ENCODE data around the gene KRTAP12-3. TPM values are rescaled to one million over a fixed set of nuclear protein-coding genes. Genes with fewer than 3 reads are reported as not detected.

Gene KRTAP12-3
- total and polyA plus RNA-seq, 9 of the 15 experiments (the other 6 are each of a cell fraction or from before 2014, with no cell fraction given) = not detected

- DNase-seq (ENCODE audit: extremely low read depth in 1 of 4, low spot score in 3 of 4) (no peak), ATAC-seq (no peak), FAIRE-seq (no peak)
- ChIA-PET POLR2A (interaction anchor here (1.1 kb wide), 1 partner anchor 94 kb away, joined by 4 read pairs; no protein-coding TSS in a partner anchor), CTCF (ENCODE audit: low intra/inter-chr PET ratio) (no interaction called here)
- Histone ChIP-seq H3K36me3 (ENCODE audit: control insufficient read depth, insufficient read depth, low read length) (no peaks in the 10 kb centered on the region), H3K9ac (ENCODE audit: insufficient read depth in 1 of 2, low read depth in 2 of 2, low read length in 2 of 2) (no peak overlapping the region), H3K9me1 (ENCODE audit: control insufficient read depth, insufficient read depth, low read length) (no peaks in the 10 kb centered on the region), H3K27ac (ENCODE audit: extremely low read depth, low read depth, low read length) (no peak overlapping the region), H3K4me3 (no peak overlapping the region), H4K20me1 (replicated peaks; ENCODE audit: control insufficient read depth, insufficient read depth, low read length) (0 out of 2 replicates have a peak, but pooled peaks cover 2% of the 10 kb centered on the region), H2AFZ (ENCODE audit: low read depth, low read length) (no peak overlapping the region), H3K9me3 (replicated peaks; ENCODE audit: control insufficient read depth, insufficient read depth, low read depth, low read length) (no peaks in the 10 kb centered on the region), H3K79me2 (ENCODE audit: control insufficient read depth, insufficient read depth, low read length) (no peaks in the 10 kb centered on the region), H3K4me1 (replicated peaks in 1 of 2; ENCODE audit: control insufficient read depth in 2 of 2, insufficient read depth in 2 of 2, low read length in 2 of 2) (peaks cover 0 to 6% of the 10 kb centered on the region in 2 experiments; a peak in 2 of 5 replicates), H3K4me2 (ENCODE audit: insufficient read depth, low read length) (no peak overlapping the region), H3K27me3 (ENCODE audit: control insufficient read depth in 2 of 2, insufficient read depth in 2 of 2, low read length in 2 of 2) (peaks cover 9 to 20% of the 10 kb centered on the region in 2 experiments)
- TF ChIP-seq NBN (IDR thresholded peaks at IDR 0.05; ENCODE audit: low read depth) (no peak), ZBTB26 (CRISPR knock-in tag; IDR thresholded peaks at IDR 0.05) (no peak), GATAD2B (IDR thresholded peaks at IDR 0.05; ENCODE audit: borderline replicate concordance) (no peak)
- 0% methylated on average over 13 of the region's 13 CpGs for WGBS (ENCODE audit: insufficient coverage, low coverage, missing lambda C conversion rate)
- in situ Hi-C loops (cut with MboI) (no loop called here), intact Hi-C loops (cut with micrococcal nuclease) (no loop called here)
- BruUV-seq (replicated peaks) = no TSS peak
Observed at GRCh38 chr21:44677881-44678280, 20.1 kb downstream of the KRTAP12-3 start.

GRCh38 chr21:44681152-44681551, 23.4 kb downstream of the KRTAP12-3 start:
- Histone ChIP-seq H3K79me2 (ENCODE audit: control insufficient read depth, insufficient read depth, low read length) (no peaks in the 10 kb centered on the region), H3K9ac (ENCODE audit: insufficient read depth in 1 of 2, low read depth in 2 of 2, low read length in 2 of 2) (no peak overlapping the region), H3K27ac (ENCODE audit: extremely low read depth, low read depth, low read length) (no peak overlapping the region), H2AFZ (ENCODE audit: low read depth, low read length) (no peak overlapping the region), H4K20me1 (replicated peaks; ENCODE audit: control insufficient read depth, insufficient read depth, low read length) (0 out of 2 replicates have a peak, but pooled peaks cover 2% of the 10 kb centered on the region), H3K9me1 (ENCODE audit: control insufficient read depth, insufficient read depth, low read length) (no peaks in the 10 kb centered on the region), H3K4me3 (no peak overlapping the region), H3K4me1 (replicated peaks in 1 of 2; ENCODE audit: control insufficient read depth in 2 of 2, insufficient read depth in 2 of 2, low read length in 2 of 2) (peaks cover 0 to 6% of the 10 kb centered on the region in 2 experiments; a peak in 2 of 5 replicates), H3K4me2 (ENCODE audit: insufficient read depth, low read length) (no peak overlapping the region), H3K9me3 (replicated peaks; ENCODE audit: control insufficient read depth, insufficient read depth, low read depth, low read length) (no peaks in the 10 kb centered on the region), H3K36me3 (ENCODE audit: control insufficient read depth, insufficient read depth, low read length) (no peaks in the 10 kb centered on the region), H3K27me3 (ENCODE audit: control insufficient read depth in 2 of 2, insufficient read depth in 2 of 2, low read length in 2 of 2) (peaks cover 9 to 36% of the 10 kb centered on the region in 2 experiments)
- in situ Hi-C loops (cut with MboI) = no loop called here
- ChIA-PET CTCF (ENCODE audit: low intra/inter-chr PET ratio) (no interaction called here), POLR2A (interaction anchor here (1.6 kb wide), 1 partner anchor 10 kb away, joined by 4 read pairs; no protein-coding TSS in a partner anchor)
- 3% methylated on average over 11 of the region's 11 CpGs for WGBS (ENCODE audit: insufficient coverage, low coverage, missing lambda C conversion rate)
- intact Hi-C loops (cut with micrococcal nuclease) = no loop called here
- FAIRE-seq = no peak
- BruUV-seq (replicated peaks) = no TSS peak
- ATAC-seq = no peak
- DNase-seq (ENCODE audit: extremely low read depth in 1 of 4, low spot score in 3 of 4) = no peak
- TF ChIP-seq RFX7 (CRISPR knock-in tag; IDR thresholded peaks at IDR 0.05) (no peak), NR2C1 (IDR thresholded peaks at IDR 0.05) (no peak), NR2C1 (tag; IDR thresholded peaks at IDR 0.05) (no peak), SMAD1 (IDR thresholded peaks at IDR 0.05; ENCODE audit: low read depth, low read length, partially characterized antibody) (no peak), TARDBP (IDR thresholded peaks at IDR 0.05) (no peak), ASH1L (IDR thresholded peaks at IDR 0.05; ENCODE audit: borderline replicate concordance, low read depth, partially characterized antibody) (no peak)
- TF ChIP-seq, protein P1, sequence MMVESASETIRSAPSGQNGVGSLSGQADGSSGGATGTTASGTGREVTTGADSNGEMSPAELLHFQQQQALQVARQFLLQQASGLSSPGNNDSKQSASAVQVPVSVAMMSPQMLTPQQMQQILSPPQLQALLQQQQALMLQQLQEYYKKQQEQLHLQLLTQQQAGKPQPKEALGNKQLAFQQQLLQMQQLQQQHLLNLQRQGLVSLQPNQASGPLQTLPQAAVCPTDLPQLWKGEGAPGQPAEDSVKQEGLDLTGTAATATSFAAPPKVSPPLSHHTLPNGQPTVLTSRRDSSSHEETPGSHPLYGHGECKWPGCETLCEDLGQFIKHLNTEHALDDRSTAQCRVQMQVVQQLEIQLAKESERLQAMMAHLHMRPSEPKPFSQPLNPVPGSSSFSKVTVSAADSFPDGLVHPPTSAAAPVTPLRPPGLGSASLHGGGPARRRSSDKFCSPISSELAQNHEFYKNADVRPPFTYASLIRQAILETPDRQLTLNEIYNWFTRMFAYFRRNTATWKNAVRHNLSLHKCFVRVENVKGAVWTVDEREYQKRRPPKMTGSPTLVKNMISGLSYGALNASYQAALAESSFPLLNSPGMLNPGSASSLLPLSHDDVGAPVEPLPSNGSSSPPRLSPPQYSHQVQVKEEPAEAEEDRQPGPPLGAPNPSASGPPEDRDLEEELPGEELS (CRISPR knock-in tag; IDR thresholded peaks at IDR 0.05; ENCODE audit: borderline replicate concordance) = no peak
- TF ChIP-seq, protein P2, sequence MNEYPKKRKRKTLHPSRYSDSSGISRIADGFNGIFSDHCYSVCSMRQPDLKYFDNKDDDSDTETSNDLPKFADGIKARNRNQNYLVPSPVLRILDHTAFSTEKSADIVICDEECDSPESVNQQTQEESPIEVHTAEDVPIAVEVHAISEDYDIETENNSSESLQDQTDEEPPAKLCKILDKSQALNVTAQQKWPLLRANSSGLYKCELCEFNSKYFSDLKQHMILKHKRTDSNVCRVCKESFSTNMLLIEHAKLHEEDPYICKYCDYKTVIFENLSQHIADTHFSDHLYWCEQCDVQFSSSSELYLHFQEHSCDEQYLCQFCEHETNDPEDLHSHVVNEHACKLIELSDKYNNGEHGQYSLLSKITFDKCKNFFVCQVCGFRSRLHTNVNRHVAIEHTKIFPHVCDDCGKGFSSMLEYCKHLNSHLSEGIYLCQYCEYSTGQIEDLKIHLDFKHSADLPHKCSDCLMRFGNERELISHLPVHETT (CRISPR knock-in tag; conservative IDR thresholded peaks at IDR 0.05 in 1 of 2, IDR thresholded peaks at IDR 0.05 in 1 of 2) = no peak
